DOHH2 (cell line): ENCODE measurements around the gene FUT8.

ENCODE experiments used
- CTCF ChIP-seq: fragments of 200-600 bp; sonication (generic); IDR thresholded peaks from one replicate; pipeline ENCODE4 v1.5.1; 2014; ENCODE audit warnings: antibody characterized with exemption, mild to moderate bottlenecking, low read depth, low read length; ENCODE audit not compliant: poor library complexity, severe bottlenecking
- EZH2phosphoT487 ChIP-seq: fragments of 200-600 bp; sonication (generic); IDR thresholded peaks from 2 replicates; pipeline ENCODE4 v1.6.1; 2017; ENCODE audit warnings: borderline replicate concordance, mild to moderate bottlenecking, antibody characterized with exemption, low read length, moderate library complexity, mixed read lengths

- TF ChIP-seq CTCF = no peak
- no peak for TF ChIP-seq EZH2phosphoT487
Measured at GRCh38 chr14:65492266-65492665, 79.7 kb downstream of the FUT8 start.
